ENCODE data around the gene RDH13.

DNA sequence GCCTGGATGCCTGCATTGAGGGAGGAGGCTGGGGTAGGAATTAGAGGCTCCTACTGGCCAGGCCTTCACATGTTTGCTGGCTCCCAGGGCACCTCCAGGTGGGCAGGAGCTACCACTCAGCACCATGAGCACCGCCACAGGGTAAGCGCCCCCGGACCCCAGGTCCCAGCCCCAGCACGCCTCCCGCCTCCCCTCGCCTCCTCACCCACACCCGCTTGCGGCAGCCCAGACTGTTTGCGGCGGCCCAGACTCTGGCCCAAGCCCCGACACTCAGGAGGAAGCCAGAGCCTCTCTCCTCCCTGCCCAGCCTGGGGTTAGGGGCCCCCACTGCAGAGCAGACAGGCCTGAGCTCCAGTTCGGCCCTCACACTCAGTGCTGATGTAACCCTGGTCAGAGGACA is 13.4 kb upstream of the RDH13 start:
- no peak for TF ChIP-seq CBFB (IDR thresholded peaks at IDR 0.05; ENCODE audit: low read depth)
- TF ChIP-seq CTCF (IDR thresholded peaks at IDR 0.05 in 2 of 3, conservative IDR thresholded peaks at IDR 0.05 in 1 of 3; ENCODE audit: control insufficient read depth in 2 of 3, extremely low read depth in 1 of 3, insufficient read depth in 1 of 3, low read depth in 3 of 3, low read length in 3 of 3): no peak

Measured in GM12878 (cell line).